NCI-H1694 (cell line): ENCODE results near the gene CD3E.
"Not testable (repeated sequence)": the region's sequence is repeated elsewhere in the genome, so short reads cannot be mapped to it uniquely, and the experiment has no call there.

Experiments used
- DNase-seq: peaks from one replicate; lab custom pipeline; 2025; lab: John Stamatoyannopoulos, UW

CD3E gene

GRCh38 chr11:118291477-118292135 is 12.9 kb upstream of the CD3E start:
- DNase-seq = no peak

- DNase-seq = no peak
Observed at GRCh38 chr11:118294053-118294452, 10.5 kb upstream of the CD3E start.

GRCh38 chr11:118295199-118295598 is 9.3 kb upstream of the CD3E start:
- DNase-seq = no peak

DNA sequence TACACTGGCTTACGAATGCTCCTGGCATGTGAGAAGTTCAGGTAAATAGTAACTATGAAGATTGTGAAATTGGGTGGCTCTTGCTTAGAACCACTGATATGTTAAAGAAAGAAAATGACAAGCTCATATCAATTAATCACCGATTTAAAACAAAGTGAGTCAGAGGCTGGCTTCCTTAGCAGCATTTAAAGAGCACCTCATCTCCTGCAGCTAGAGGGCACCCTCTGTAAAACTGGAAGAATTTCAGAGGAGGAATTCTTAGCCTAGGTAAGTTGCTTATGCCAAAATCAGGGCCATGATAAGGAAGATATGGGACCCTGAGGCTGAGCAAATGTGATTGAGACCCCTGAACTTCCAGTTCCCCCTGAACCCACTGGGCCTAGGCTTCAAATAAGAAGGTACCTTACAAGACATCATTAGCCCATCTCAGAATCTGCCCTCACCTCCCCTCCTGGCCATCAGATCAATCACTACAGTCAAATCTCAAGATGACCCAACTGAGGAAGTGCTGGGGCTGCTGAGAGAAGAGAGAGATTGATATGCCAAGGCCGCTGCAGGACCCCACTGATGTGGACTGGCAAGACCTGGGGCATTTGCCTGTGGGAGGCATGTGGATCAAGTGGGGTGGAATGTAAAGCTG is 8.6 kb upstream of the CD3E start:
- no peak for DNase-seq

DNA sequence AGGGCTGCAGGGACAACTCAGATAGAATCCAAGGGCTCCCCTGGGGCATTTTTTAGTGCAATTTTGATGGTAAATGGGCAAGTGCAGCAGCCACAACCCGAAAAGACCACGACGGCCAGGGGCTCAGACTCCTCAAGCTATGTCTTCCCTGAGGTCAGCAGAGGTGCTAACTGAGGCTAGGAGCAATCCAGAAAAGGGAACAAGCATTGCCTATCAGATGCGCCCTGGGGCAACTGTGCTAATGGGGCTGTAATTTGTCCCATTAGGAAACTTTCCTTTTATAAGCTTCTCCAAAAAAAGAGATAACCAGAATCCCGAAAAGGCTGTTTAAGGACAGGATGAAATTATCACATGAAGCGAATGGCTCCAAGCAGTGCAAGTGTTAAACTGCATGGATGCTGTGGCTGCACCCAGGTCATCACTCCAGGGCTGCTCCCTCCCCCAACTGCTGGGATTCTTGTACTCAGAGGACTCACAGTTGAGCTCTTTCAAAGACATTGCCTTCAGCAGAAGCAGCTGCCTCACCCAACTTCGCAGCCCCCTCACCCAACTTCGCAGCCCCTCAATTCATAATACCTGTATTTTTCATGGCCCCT is 2.8 kb upstream of the CD3E start:
- no peak for DNase-seq

GRCh38 chr11:118304227-118304567 is 333 bp upstream of the CD3E start:
- DNase-seq = no peak

DNA sequence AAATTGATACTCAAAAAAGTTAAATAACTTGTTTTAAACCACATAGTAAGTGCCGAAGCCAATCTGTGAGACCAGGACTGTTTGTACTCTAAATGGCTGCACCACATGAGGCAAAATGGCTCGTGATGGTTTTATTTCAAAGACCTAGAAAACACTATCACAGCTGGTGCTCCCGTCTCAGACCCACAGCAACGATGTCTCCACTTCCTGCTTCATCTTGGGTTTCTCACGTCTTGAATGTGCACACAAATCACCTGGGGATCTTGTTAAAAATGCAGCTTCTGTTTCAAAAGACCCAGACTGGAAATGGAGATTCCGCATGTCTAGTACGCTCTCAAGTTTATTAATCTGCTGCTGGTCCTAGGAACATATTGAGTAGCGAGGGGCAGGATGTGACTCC is 1.2 kb downstream of the CD3E start:
- DNase-seq = no peak

- no peak for DNase-seq
Observed at GRCh38 chr11:118306556-118306955, 2.0 kb downstream of the CD3E start.

DNA sequence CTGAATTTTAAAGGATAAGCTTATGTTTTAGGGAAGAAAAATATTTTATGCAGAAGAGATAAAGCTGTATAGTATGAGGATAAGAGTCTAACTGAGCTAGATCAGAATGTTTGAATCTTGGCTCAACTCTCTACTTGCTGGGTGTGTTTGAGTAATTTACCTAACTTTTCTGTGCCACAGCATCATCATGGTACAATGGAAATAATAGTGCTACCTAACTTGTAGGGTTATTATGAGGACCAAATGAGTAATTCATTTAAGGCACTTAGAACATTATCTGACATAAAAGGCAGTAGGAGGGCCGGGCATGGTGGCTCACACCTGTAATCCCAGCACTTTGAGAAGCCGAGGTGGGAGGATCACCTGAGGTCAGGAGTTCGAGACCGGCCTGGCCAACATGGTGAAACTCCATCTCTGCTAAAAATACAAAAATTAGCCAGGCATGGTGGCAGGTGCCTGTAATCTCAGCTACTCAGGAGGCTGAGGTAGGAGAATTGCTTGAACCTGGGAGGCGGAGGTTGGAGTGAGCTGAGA is 4.5 kb downstream of the CD3E start:
- DNase-seq = not testable (repeated sequence)

- no peak for DNase-seq
Observed at GRCh38 chr11:118310271-118310670, 5.7 kb downstream of the CD3E start.

GRCh38 chr11:118310781-118311485 is 6.4 kb downstream of the CD3E start:
- DNase-seq = no peak

GRCh38 chr11:118311518-118311917 is 7.0 kb downstream of the CD3E start:
- no peak for DNase-seq

DNA sequence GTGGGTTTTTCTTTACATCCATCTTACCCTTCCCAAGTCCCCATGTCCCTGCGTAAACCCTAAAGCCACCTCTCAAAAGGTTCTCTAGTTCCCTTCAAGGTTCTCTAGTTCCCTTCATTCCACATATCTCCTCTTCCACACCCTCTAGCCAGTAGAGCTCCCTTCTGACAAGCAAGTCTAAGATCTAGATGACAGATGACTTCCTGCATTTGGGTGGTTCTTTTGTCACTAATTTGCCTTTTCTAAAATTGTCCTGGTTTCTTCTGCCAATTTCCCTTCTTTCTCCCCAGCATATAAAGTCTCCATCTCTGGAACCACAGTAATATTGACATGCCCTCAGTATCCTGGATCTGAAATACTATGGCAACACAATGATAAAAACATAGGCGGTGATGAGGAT is 7.8 kb downstream of the CD3E start:
- no peak for DNase-seq

- DNase-seq = no peak
Observed at GRCh38 chr11:118313242-118313641, 8.7 kb downstream of the CD3E start.

GRCh38 chr11:118314988-118315411 is 10.5 kb downstream of the CD3E start:
- DNase-seq = no peak

DNA sequence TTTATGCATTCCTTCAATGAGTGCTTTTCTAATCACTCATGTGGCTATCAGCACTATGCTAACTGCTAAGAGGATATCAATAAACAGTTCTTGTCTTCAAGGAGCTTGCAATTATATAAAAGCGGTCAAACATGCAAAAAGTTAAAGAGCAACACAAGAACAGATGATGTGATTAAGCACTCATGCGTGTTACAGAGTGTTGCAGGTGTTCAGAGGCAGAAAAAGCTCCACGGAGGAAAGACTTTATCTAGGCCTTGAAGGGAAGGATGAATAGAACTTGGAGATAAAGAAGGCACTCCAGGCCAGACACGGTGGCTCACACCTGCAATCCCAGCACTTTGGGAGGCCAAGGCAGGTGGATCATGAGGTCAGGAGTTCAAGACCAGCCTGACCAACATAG is 13.6 kb downstream of the CD3E start:
- DNase-seq = no peak

- DNase-seq = no peak
Observed at GRCh38 chr11:118318581-118319336, 14.2 kb downstream of the CD3E start.

GRCh38 chr11:118319337-118319707 is 14.8 kb downstream of the CD3E start:
- DNase-seq = no peak

DNA sequence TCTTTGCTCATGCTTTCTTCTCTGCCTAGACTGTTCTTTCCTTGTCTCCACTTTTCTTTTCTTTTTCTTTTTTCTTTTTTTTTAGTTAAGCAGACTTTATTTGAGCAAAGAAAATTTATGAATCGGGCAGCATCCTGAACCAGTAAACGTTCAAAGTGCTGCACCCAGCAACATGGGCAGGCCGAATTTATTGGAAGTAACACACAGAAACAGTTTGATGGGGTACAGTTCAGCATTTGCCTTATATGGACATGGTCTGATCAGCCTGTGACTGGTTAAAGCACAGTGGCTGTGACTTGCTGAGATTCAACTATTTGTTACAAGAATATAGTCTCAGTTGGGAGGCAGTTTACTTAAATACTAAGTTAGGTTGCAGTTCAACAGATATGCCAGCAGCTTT is 16.0 kb downstream of the CD3E start:
- no peak for DNase-seq

GRCh38 chr11:118321386-118322082 is 17.0 kb downstream of the CD3E start:
- no peak for DNase-seq

- DNase-seq = no peak
Observed at GRCh38 chr11:118322721-118323120, 18.2 kb downstream of the CD3E start.

GRCh38 chr11:118325283-118325682 is 20.8 kb downstream of the CD3E start:
- no peak for DNase-seq
